UCSD-AML1 (cell line): ENCODE measurements around the gene ARL14EP.

Experiments used
- DNase-seq: peaks from one replicate; lab custom pipeline; 2025; ENCODE audit not compliant: unreplicated experiment; lab: John Stamatoyannopoulos, UW

Gene ARL14EP

DNA sequence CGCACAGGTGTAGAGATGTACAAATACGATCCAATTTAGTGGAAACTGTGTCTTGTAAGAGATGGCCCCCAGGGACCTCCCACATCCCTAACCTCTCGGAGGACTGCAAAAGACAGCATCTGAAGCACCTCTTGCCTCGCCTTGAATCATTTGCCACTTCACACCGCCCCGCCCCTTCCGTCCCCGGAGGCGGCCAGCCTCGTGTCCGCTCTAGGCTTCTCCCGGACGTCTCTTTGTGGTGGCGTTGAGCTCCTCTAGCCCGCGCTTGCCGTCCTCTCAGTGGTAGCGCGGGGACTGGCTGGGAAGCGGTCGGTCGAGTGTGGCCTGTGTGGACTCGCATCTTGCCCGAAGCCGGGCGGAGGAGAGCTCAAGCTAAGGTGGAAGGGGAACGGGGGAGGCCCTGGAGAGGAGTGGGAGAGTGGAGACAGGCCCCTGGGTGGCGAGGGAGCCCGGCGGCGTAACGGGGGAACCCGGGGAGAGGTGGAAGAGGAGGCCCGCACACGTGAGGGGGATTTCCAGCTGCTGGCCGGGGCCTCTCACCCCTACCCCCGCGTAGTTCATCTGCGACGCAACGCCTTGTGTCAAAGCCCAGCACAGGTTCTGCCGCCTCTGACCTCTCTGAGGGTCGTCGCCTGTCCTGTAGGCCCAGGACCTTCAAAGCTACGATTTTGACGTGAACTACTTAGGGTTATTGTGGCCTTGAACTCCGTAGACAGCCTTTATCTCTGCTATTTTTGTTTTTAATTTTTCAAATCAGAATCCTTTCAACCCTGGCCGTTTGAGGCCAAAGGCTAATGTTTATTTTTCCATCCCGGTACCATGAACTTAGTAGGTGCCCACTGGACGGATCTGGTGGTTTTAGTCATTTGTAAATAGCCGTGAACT lies at the start of gene ARL14EP:
Gene ARL14EP (plus strand): TSS at position 279 of the 885 bp plus-strand sequence. CDS start 7,845 bp downstream, outside the sequence.
- DNase-seq = peak; percentile 93

DNA sequence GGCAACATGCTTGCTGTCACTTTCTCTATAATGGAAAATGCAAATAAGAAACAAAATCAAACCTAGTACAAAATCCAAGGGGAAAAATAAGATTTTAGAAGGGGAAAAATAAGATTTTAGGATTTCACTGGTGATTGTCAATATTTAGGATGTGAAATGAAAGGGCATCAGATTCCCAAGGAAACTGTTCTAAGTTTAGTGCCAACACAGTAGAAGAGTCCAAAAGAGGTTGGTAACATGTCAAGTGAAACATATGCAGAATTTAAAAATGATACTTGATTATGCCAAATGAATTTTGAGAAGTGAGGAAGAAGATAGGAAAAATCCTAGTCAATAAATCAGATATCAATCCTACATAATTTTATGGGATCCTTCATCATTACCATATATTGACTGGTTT lies 45.7 kb upstream of the ARL14EP start:
- DNase-seq = no peak

DNA sequence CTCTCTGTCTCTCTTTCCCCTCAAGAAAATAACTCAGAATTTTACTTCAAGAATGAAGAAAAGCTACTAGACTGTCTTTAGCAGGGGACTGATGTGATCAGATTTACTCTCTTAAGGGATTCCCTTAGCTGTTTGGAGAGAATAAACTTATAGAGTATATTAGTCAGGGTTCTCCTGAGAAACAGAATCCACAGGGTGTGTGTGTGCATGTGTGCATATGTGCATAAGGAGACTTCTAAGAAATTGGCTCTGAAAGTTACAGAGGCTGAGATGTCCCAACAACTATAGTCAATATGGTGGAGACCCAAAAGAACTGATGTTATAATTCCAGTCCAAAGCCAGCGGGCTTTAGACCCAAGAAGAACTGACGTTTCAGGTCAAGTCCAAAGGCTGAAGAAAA lies 43.1 kb upstream of the ARL14EP start:
- DNase-seq = no peak

DNA sequence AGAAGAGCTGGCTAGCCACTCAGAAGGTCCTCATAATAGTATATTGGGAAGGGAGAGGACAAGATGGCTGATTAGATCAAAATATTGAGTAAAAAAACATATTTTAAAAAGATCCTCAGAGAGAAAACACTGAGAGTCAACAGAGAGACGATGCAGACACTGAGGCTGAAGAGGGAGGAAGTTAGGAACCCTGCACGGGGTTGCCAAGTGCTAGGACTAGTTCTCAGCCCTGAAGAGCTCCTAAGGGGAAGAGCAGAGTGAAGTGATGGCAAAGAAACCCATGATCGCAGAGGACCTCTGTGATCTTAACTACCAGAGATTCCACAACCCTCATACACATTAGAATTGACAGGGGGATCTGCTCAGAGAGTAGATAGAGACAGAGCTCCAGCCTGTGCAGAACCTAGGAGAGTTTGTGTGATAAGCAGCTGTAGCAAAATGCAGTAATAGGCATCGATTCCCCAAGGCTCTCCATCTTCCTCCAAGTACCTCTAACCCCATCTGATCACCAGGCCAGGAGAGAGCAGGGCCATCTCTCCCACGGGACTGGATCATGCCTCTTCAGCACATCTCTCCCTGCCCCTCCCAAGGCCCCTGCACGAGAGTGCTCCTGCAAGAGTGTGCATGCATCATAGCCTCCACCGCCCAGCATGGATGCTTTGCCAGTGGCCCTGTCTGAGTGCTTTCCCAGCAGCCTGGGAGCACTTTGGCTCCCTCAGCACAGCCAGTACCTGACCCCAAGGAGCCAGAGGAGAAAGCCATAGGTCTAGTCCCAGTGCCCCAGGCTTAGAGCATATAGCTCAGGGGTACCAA lies 41.2 kb upstream of the ARL14EP start:
- peak; percentile 62 for DNase-seq

DNA sequence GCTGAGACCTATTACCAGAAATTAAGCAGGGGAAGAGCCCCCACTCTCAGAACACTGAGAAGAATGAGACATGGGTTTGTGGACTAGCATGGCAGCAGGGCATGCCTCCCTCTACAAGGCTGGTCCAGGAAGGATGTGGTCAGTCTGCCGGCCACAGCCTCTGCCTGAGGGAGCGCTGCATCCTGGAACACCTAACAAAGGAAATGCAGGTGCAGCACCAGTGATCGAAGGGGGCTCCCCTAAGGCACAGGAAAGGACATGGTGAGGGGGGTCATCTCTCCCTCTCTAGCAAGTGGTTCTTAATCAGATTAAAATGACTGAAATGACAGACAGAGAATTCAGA lies 40.6 kb upstream of the ARL14EP start:
- peak; percentile 74 for DNase-seq

DNA sequence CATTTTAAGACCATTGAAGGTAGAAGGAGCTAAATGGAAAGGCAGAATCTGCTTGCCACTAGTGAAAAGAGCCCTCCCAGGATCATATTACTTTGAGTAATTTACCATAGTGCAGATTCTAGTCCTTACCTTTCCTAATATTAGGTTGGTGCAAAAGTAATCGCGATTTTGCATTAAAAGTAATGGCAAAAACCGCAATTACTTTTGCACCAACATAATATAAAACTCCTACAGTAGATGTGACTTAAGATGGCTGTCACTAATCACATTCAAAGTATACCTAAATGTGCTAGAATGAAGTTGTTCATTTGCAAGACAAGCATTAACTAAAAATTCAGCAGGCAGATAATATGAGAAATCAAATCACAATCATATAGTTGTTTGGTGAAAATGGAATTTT lies 38.1 kb upstream of the ARL14EP start:
- DNase-seq = no peak

DNA sequence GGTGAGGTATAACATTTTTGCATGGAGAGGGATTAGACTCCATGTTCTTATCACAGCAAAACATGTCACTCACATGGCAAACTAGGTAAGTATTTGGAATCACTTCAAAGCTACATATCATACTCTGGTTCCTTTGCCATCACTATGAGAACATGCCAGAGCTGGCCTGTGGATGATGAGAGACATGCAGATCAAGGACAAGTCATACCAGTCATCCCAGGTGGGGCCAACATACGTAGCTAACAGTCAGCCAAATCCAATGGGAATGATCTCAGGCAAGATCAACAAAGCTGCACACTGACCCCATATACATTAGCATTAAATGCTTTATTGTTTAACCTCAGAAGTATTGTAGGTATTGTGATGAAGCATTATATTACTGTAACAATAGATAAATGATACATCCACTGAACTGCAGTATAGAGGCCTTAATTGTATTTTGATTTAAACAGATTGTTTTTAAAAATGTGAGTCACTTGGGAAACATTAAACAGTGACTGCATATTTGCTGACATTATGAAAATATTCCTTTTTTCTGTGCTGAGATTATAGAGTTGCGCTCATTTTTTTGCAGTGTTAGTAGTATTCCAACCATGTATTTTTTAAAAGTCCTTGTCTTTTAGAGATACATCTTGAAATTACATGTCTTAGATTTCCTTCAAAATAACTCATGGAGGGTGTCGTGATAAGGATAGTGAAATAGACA lies 37.3 kb upstream of the ARL14EP start:
- DNase-seq = no peak

DNA sequence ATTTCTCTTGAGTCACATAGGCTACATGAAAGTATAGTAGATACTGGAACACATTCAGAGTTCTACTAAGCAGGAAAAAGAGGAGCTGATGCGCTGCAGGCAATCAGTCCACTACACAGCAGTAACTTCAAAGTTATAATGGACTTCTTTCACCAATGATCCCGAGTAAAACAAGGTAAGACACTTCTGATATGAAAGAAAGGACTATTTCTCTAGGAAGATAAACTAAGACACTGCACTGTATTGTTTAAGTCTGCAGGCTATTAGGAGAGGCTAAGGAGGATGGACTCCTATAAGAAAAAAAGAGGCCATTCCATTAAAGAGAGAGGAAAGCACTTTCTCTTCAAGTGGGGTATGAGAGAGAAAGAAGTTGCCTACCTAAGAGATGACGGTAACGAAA lies 31.6 kb upstream of the ARL14EP start:
- no peak for DNase-seq

DNA sequence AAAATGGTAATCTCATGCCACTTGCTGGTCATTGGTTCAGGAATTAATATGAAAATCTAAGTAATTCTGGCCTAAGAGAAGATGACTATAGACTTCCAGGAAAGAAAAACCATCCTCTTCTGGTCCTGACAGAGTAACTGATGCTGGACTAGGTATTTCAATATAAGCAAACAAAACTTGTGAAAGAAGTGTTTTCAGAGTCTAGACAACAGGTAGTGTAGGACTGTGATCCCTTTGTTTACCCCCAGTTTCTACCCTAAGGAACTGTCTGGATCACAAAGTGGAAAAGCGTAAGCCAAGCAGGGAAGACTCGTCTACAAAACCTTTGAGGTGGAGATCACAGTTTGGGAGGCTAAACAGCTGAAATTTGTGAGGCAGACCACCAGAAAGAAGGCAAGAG lies 30.4 kb upstream of the ARL14EP start:
- DNase-seq = no peak

DNA sequence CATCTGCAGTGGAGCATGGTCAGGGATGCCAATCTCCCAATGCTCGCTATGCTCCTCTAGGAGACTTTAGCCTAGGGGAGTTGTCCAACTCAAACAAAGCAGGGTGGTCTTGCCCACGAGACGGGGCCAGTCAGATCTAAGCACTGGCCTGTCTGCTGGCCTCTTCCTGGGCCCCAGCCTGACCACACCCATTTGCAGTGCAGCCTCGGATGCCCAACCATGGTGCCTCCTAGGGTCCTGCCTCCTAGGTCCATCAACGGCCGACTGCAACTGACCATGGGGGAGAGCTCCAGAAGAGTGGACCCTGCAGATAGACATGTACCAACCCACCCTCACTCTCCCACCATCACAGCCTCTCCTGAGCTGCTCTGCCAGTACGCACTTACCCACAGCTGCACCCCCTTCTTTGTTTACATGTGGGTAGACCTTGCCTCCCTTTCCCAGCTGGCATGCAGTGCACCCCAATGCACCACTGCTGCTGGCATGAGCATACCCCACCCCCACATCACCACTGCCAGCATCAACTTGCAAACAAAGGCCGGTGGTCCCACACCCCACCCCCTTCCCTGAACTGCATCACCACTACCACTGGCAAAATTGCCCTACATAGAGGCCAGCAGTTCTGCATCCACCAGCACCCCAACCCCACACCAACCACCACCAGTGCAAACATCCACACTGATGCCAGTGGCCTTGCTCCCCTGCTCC lies 27.6 kb upstream of the ARL14EP start:
- DNase-seq = no peak

DNA sequence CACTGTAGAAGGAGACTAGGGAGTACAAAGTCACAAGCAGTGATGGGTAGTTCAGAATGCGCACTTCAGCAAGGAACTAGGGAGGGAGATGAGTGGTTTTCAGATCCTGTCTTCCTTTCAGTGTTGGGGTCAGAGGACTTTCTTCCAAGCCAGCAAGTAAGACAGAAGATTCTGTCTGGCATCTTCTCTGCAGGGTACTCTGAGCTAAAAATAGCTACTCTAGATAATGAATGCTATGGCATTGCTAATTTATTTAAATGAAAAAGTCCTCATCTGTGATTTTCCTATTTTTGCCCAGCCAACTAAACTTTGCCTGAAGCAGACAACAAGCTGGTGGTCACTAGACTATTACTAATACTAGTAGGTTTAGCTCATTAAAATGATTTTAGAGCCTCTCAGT lies 18.3 kb upstream of the ARL14EP start:
- DNase-seq = no peak

DNA sequence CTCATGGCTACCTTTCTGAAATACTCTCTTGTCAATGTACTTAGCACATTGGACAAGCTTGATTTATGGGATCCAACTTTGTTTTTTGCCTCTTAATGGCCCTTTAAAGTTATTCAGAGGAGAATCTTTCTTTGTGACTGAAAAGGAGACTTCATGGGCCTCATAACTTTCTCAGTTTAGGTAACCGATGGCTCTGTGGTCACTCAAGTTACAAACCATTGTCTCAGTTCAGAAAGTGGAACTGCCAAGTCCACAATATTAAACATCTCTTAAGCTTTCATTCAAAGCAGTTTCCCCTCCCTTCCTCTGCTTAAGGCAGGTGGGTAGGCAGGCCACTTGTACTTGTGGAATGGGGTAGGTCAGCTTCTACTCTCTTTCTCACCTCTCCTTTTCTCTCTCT lies 12.3 kb upstream of the ARL14EP start:
- DNase-seq = no peak

DNA sequence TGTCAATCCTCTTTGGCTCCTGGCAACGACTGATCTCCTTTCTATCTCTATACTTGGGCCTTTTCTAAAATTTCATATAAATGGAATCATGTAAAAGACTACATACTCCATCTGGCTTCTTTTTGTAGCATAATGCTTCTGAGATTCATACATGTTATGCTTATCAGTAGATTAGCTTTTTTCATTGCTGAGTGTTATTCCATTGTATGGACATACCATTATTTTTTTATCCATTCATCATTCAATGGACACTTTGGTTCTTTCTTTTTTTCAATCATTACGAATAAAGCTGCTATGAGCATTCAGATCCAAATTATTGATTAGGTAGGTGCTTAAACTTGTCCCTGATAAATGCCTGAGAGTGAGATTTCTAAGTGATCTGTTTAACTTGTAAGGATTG lies 11.7 kb upstream of the ARL14EP start:
- no peak for DNase-seq

DNA sequence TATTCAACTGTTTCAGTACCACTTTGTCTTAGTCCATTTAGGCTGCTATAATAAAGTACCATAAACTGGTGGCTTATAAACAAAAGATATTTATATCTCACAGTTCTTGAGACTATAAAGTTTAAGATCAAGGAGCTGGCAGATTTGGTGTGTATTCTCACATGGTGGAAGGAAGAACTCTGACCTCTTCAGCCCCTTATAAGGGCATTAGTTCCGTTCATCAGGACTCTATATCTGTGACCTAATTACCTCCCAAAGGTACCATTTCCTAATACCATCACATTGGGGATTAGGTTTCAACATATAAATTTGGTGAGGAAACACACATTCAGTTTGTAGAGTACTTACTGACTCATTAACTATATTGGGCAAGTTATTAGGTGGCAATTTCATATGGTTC lies 10.7 kb upstream of the ARL14EP start:
- DNase-seq = no peak

DNA sequence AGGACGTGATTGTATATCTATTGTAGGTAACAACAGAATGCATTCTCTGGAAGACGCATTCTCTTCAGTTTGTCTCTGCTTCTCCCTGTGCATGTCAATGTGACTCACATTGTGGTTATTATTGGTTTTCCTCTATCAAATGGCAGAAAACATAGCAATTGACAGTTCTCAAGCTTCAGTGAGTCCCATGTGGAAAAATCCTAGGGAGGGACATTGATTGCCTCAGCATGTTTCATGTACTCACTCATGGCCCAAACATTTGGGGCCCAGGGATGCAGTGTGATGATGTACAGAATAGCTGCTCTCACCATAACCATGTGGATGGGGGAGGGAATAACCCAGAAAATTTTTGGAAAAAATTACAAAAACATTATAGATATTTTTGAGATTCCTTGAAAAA lies 9.3 kb upstream of the ARL14EP start:
- DNase-seq = no peak

DNA sequence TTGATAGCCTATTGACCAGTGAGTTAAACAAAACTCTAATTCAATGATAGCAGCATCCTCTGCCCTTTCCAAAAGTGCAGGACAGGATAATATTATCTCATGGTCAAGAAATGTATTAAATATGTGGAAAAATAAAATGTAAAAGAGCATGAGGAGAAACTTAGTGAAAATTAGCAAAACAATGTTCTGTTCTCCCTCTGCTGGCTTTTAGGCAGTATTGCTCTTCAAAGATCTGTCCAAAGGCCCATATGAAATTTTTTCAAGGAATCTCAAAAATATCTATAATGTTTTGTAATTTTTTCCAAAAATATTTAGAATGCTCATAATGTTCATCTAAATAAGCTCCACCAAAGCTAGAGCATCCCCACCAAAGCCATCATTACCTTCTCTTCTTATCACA lies 8.3 kb upstream of the ARL14EP start:
- no peak for DNase-seq

DNA sequence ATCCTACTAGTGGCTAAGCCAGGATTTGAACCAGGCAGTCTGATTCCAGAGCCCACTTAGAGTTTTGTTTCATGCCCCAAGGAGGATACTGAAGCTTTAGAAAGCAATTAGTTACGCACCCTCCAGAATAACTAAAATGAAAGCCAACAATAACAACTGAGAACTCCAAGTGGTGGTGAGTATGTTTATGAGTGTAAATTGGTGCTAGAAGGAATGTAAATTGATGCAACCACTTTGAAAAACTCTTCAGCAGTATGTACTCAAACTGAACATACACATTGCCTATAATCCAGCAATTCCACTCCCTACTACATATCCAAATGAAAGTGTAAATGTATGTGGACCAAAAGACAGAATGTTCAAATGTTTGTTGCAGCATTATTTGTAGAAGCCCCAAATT lies 6.7 kb upstream of the ARL14EP start:
- no peak for DNase-seq

DNA sequence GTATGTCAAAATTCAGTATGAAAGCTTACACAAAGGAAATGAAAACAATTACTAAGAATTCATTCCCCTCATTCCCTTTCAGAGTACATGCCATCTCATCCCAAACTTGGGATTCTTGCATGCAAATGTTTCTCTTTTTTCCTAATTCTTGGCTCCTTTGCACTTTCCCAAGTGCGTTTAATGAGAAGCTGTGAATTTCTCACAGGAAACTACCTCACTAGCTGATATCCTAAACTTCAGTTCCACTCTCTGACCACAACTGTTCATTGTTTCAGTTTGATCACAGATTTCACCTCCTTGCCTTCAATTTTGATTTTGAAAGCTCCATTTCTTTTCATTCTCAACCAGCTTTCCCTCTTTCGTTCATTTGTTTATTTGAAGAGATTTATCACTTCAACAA lies 5.9 kb upstream of the ARL14EP start:
- no peak for DNase-seq

DNA sequence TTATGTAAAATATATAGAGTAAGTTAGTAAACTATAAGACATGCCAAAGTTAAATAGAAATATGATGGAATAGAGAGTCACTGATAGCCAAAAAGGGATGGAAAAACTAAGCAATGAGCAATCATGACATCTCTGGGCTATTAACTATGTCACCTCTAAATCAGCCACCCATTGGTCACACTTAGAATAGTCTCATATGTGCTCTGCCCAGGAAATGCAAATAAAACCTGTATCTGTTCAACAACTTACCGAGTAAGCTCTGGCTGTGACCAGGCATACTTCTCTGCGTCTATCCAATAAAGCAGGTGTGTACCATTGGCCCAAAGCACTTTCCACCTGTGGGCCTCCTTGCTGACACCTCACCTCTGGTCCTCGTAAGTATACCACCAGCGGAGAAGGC lies 1.6 kb upstream of the ARL14EP start:
- DNase-seq = no peak

DNA sequence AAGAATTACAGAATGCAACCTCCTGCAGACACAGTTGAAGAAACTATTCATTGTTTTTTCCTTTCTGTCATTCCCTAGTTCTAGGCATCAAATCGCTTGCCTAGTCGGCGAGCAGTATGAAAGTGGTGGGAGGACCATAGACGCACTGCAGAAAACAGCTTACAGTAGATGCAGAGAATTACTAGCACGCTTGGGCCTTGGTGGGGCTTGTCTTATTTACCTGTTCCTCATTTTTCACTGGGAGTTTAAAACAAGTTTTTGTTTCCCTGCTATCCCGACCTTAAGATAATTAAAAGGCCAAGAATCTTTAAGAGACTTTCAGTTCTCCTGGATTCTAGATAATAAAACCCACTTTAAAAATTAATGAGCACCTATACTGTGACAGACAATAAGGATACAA lies 713 bp upstream of the ARL14EP start:
- no peak for DNase-seq

DNA sequence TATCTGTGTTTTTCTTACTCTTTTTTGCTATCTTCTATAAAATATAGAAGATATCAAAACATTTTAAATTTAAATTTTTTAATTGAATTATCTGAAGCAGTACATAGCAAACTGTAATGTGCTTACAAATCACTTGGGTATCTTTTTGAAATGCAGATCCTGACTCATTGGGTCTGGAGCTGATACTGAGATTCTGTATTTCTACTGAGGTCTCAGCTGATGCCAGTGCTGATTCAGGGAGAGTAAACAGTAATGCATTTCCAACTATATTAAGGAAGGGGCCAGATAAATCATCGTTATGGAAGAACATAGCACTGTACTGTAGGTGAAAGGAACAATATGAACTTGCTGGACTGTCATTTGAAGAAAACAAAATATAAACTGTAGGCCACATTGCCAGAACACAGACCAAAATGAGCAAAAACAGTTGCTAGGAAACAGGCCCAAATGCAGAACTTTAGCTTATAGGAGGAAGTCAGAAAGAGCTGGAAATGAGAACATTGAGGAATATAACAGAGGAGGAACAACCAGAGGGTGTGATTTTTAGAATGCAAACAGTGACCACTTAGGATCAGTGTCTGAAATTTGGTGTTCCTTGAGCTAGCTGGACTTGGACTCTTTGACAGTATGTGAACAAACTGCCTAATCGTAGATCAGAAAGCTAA lies 3.3 kb downstream of the ARL14EP start:
- no peak for DNase-seq
